Measurements from ENCODE around the gene EVC2.

DNA sequence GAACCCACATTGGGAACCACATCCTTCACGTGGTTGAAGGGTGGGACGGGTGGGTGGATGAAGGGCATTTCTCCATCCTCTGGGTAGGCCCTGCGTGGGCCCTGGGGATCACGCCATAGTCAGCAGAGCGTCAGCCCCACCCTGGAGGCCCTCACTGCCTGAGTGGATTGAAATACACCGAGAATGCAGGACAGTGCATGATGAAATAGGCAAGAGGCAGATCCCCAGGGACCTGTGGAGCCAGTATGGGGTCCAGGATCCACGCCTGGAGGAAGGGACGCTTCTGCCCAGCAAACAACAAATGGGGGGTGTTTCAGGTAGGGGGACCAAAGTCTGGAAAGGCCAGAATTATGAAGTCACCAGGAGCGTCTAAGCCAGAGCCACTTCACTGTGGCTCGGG, 22.1 kb upstream of the EVC2 start:
- no peak for TF ChIP-seq RFX5 (IDR thresholded peaks at IDR 0.05; ENCODE audit: low read depth, low read length)
- TF ChIP-seq, protein P1, sequence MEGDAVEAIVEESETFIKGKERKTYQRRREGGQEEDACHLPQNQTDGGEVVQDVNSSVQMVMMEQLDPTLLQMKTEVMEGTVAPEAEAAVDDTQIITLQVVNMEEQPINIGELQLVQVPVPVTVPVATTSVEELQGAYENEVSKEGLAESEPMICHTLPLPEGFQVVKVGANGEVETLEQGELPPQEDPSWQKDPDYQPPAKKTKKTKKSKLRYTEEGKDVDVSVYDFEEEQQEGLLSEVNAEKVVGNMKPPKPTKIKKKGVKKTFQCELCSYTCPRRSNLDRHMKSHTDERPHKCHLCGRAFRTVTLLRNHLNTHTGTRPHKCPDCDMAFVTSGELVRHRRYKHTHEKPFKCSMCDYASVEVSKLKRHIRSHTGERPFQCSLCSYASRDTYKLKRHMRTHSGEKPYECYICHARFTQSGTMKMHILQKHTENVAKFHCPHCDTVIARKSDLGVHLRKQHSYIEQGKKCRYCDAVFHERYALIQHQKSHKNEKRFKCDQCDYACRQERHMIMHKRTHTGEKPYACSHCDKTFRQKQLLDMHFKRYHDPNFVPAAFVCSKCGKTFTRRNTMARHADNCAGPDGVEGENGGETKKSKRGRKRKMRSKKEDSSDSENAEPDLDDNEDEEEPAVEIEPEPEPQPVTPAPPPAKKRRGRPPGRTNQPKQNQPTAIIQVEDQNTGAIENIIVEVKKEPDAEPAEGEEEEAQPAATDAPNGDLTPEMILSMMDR (IDR thresholded peaks at IDR 0.05 in 2 of 3, conservative IDR thresholded peaks at IDR 0.05 in 1 of 3; ENCODE audit: control insufficient read depth in 2 of 3, extremely low read depth in 1 of 3, insufficient read depth in 1 of 3, low read depth in 3 of 3, low read length in 3 of 3) = no peak
- no peak for TF ChIP-seq POLR2A (IDR thresholded peaks at IDR 0.05; ENCODE audit: low read depth, low read length)
- TF ChIP-seq, protein P2, sequence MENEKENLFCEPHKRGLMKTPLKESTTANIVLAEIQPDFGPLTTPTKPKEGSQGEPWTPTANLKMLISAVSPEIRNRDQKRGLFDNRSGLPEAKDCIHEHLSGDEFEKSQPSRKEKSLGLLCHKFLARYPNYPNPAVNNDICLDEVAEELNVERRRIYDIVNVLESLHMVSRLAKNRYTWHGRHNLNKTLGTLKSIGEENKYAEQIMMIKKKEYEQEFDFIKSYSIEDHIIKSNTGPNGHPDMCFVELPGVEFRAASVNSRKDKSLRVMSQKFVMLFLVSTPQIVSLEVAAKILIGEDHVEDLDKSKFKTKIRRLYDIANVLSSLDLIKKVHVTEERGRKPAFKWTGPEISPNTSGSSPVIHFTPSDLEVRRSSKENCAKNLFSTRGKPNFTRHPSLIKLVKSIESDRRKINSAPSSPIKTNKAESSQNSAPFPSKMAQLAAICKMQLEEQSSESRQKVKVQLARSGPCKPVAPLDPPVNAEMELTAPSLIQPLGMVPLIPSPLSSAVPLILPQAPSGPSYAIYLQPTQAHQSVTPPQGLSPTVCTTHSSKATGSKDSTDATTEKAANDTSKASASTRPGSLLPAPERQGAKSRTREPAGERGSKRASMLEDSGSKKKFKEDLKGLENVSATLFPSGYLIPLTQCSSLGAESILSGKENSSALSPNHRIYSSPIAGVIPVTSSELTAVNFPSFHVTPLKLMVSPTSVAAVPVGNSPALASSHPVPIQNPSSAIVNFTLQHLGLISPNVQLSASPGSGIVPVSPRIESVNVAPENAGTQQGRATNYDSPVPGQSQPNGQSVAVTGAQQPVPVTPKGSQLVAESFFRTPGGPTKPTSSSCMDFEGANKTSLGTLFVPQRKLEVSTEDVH (IDR thresholded peaks at IDR 0.05; ENCODE audit: low read depth, partially characterized antibody) = no peak
- no peak for TF ChIP-seq STAT1 (conservative IDR thresholded peaks at IDR 0.05)
- TF ChIP-seq RELA (IDR thresholded peaks at IDR 0.05; ENCODE audit: borderline replicate concordance, partially characterized antibody) = no peak
- TF ChIP-seq EZH2 (IDR thresholded peaks at IDR 0.05; ENCODE audit: borderline replicate concordance, control insufficient read depth, low read depth, low read length) = no peak
- no peak for TF ChIP-seq ESRRA (IDR thresholded peaks at IDR 0.05; ENCODE audit: low read length)
- TF ChIP-seq SIN3A (IDR thresholded peaks at IDR 0.05; ENCODE audit: low read depth, low read length) = no peak
- TF ChIP-seq RAD21 (IDR thresholded peaks at IDR 0.05; ENCODE audit: insufficient read depth, low read depth, low read length) = no peak

Measured in GM12878 (cell line).